ENCODE results near the gene SLC38A10.

Gene SLC38A10

DNA sequence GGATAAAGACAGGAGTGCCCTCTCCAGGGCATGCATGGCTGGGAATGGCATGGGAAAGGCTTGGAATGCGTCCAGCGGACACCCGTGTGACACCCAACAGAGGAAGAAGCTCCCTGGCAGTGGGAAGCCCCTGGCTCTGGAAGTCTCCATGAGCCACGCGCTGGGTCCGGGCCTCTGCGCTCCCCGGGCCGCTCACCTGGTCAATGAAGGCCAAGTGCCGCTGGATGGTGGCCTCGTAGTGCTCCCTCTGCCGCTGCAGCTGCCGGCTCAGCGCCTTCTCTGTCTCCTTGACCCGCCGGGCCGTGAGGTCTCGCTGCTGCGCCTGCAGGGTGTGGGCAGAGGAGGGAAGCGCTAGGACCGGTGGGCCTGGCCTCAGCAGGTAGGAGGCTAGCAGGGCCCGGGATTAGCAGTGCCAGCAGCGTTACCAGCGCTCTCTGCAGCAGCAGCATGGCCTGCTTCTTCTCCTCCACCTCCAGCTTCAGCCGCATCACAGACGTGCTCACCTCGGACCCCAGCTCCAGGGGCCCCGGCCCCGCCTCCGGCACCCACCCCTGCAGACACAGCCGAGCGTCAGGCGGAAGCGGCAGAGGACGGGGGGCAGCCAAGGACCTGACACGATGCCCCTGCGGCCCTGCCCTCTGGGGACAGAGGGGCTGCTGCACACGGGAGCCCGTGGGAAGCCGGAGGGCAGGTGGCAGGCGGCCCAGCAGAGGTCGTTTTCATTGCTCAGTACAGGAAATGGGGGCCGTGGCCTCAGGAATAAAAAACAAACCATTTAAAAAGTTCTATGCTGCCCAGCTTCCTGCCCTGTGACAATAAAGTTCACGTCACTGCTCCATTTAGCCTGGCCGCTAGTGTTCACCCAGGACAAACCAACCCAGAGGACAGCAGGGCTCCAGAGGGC is 98.3 kb downstream of the SLC38A10 start:
- ChIA-PET CTCF (interaction anchor here (1.0 to 1.6 kb wide), 3 partner anchors 7 to 54 kb away, joined by 3 to 6 read pairs (median 4); no protein-coding TSS in a partner anchor), POLR2A (no interaction called here)
- DNase-seq (ENCODE audit: extremely low spot score): no peak
- TF ChIP-seq, protein P1, sequence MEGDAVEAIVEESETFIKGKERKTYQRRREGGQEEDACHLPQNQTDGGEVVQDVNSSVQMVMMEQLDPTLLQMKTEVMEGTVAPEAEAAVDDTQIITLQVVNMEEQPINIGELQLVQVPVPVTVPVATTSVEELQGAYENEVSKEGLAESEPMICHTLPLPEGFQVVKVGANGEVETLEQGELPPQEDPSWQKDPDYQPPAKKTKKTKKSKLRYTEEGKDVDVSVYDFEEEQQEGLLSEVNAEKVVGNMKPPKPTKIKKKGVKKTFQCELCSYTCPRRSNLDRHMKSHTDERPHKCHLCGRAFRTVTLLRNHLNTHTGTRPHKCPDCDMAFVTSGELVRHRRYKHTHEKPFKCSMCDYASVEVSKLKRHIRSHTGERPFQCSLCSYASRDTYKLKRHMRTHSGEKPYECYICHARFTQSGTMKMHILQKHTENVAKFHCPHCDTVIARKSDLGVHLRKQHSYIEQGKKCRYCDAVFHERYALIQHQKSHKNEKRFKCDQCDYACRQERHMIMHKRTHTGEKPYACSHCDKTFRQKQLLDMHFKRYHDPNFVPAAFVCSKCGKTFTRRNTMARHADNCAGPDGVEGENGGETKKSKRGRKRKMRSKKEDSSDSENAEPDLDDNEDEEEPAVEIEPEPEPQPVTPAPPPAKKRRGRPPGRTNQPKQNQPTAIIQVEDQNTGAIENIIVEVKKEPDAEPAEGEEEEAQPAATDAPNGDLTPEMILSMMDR (IDR thresholded peaks at IDR 0.05; ENCODE audit: control extremely low read depth, extremely low read depth, low read depth, missing control alignments): no peak

DNA sequence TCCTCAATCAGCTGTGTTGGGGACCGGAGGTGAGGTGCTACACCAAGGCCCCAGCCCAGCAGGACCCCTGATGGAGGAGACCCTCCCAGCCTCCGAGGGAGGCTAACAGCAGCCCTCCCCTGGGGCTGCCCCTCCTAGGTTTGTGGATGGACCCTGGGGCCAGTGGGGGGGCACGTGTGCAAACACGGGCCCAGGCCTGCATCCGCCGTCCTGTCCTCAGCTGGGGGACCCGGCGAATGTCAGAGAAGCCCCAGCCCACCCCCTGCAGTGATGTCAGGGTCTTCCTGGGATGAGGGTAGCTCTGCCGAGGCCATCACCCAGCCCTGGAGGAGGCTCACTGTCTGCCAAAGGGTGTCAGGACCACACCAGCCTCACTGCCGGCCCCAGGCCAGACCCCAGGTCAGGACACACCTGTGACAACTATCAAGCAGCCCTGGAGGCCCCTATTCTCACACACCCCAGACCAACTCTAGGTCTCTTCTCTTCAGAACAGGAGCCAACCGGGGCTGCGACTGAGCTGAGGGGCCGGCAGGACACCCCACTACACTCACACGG is 99.1 kb downstream of the SLC38A10 start:
- ChIA-PET CTCF (interaction anchor here (1.0 to 1.3 kb wide), 2 partner anchors 46 to 54 kb away, joined by 3 to 4 read pairs; no protein-coding TSS in a partner anchor), POLR2A (no interaction called here)
- TF ChIP-seq, protein P1 (IDR thresholded peaks at IDR 0.05; ENCODE audit: control extremely low read depth, extremely low read depth, low read depth, missing control alignments): no peak
- DNase-seq (ENCODE audit: extremely low spot score): no peak
